ENCODE measurements around the gene IL17B.

GRCh38 chr5:149418910-149419531 lies 39.9 kb upstream of the IL17B start:
- TF ChIP-seq CTCF (optimal IDR thresholded peaks at IDR 0.05 in 1 of 3, IDR thresholded peaks at IDR 0.05 in 1 of 3, conservative IDR thresholded peaks at IDR 0.05 in 1 of 3; ENCODE audit: extremely low read depth in 1 of 3, insufficient read depth in 2 of 3, low read length in 3 of 3) (no peak), EZH2 (IDR thresholded peaks at IDR 0.05; ENCODE audit: low read length) (no peak)

All from keratinocyte (primary cell).